ENCODE data around the gene CFAP97D1. TPM values are rescaled to one million over a fixed set of nuclear protein-coding genes. Genes with fewer than 3 reads are reported as not detected.

Gene CFAP97D1
- total RNA-seq, 3 donors from 2014 or later = not detected

- intact Hi-C loops (cut with DNase I, micrococcal nuclease) = no loop called here
- H3K9me3 ChIP-seq = no peaks in the 10 kb centered on the region
- no peak overlapping the region for H3K4me3 ChIP-seq
- no peaks in the 10 kb centered on the region for H3K4me1 ChIP-seq (ENCODE audit: low read depth)
- ATAC-seq (no peak), DNase-seq (no peak)
- no peaks in the 10 kb centered on the region for H3K36me3 ChIP-seq (ENCODE audit: low read depth)
- no peak for TF ChIP-seq CTCF (IDR thresholded peaks at IDR 0.05)
These were observed 20.5 kb downstream of the CFAP97D1 start for GRCh38 chr17:43800736-43801135.

GRCh38 chr17:43801844-43802243, 21.6 kb downstream of the CFAP97D1 start:
- no peaks in the 10 kb centered on the region for H3K36me3 ChIP-seq (ENCODE audit: low read depth)
- no peak for TF ChIP-seq CTCF (IDR thresholded peaks at IDR 0.05)
- intact Hi-C loops (cut with DNase I, micrococcal nuclease) = no loop called here
- ATAC-seq (no peak), DNase-seq (no peak)
- H3K4me1 ChIP-seq (ENCODE audit: low read depth) = no peaks in the 10 kb centered on the region
- no peaks in the 10 kb centered on the region for H3K9me3 ChIP-seq
- no peak overlapping the region for H3K4me3 ChIP-seq

GRCh38 chr17:43803758-43804157, 23.5 kb downstream of the CFAP97D1 start:
- ATAC-seq (no peak), DNase-seq (no peak)
- no peaks in the 10 kb centered on the region for H3K9me3 ChIP-seq
- H3K4me1 ChIP-seq (ENCODE audit: low read depth) = no peaks in the 10 kb centered on the region
- H3K4me3 ChIP-seq = no peak overlapping the region
- intact Hi-C loops (cut with DNase I, micrococcal nuclease) = no loop called here
- no peaks in the 10 kb centered on the region for H3K36me3 ChIP-seq (ENCODE audit: low read depth)
- no peak for TF ChIP-seq CTCF (IDR thresholded peaks at IDR 0.05)

- DNase-seq (no peak), ATAC-seq (no peak)
- Histone ChIP-seq H3K9me3 (no peaks in the 10 kb centered on the region), H3K4me1 (ENCODE audit: low read depth) (no peaks in the 10 kb centered on the region), H3K4me3 (no peak overlapping the region), H3K36me3 (ENCODE audit: low read depth) (no peaks in the 10 kb centered on the region)
- no peak for TF ChIP-seq CTCF (IDR thresholded peaks at IDR 0.05)
- intact Hi-C loops (cut with DNase I, micrococcal nuclease) = no loop called here
These were observed 24.9 kb downstream of the CFAP97D1 start for GRCh38 chr17:43805117-43805516.

- Histone ChIP-seq H3K9me3 (no peaks in the 10 kb centered on the region), H3K36me3 (ENCODE audit: low read depth) (no peaks in the 10 kb centered on the region), H3K4me3 (no peak overlapping the region), H3K4me1 (ENCODE audit: low read depth) (no peaks in the 10 kb centered on the region)
- no peak for DNase-seq
- TF ChIP-seq CTCF (IDR thresholded peaks at IDR 0.05) = no peak
- ATAC-seq = no peak
- intact Hi-C loops (cut with DNase I, micrococcal nuclease) = no loop called here
These were observed 27.8 kb downstream of the CFAP97D1 start for GRCh38 chr17:43808076-43808475.

GRCh38 chr17:43809121-43809520, 28.9 kb downstream of the CFAP97D1 start:
- intact Hi-C loops (cut with DNase I, micrococcal nuclease) = no loop called here
- no peak for ATAC-seq
- Histone ChIP-seq H3K4me1 (ENCODE audit: low read depth) (no peaks in the 10 kb centered on the region), H3K9me3 (no peaks in the 10 kb centered on the region), H3K4me3 (no peak overlapping the region), H3K36me3 (ENCODE audit: low read depth) (no peaks in the 10 kb centered on the region)
- no peak for TF ChIP-seq CTCF (IDR thresholded peaks at IDR 0.05)
- no peak for DNase-seq

Measured in mucosa of descending colon (tissue), 3 donors.